GM23338 (cell line): ENCODE measurements around the gene APP. TPM values are rescaled to one million over a fixed set of nuclear protein-coding genes. Genes with fewer than 3 reads are reported as not detected.

Experiments
- ATAC-seq: fragments of 200-7000 bp; cut with Tn5 transposase; 3 replicates; pipeline ENCODE4 v1.9.1; 2020
- DNase-seq: peaks from one replicate; pipeline ENCODE4 v3.0.0-alpha.2; 2015; ENCODE audit warnings: low spot score
- H2AFZ ChIP-seq: fragments of 200-600 bp; sonication (generic); 2 replicates; pipeline ENCODE4 v1.8.0; 2016; ENCODE audit warnings: antibody characterized with exemption, mild to moderate bottlenecking, moderate library complexity
- H3F3A ChIP-seq: fragments of 200-600 bp; sonication (generic); replicated peaks from 2 replicates; pipeline ENCODE4 v1.8.0; 2017; ENCODE audit warnings: antibody characterized with exemption, mixed run types, low read depth
- H3K27ac ChIP-seq: fragments of 200-600 bp; sonication (generic); 2 replicates; pipeline ENCODE4 v1.6.1; 2016; ENCODE audit warnings: low read depth
- H3K27me3 ChIP-seq: fragments of 200-600 bp; sonication (generic); 2 replicates; pipeline ENCODE4 v1.8.0; 2016; ENCODE audit warnings: mild to moderate bottlenecking, mixed run types, moderate library complexity; ENCODE audit not compliant: insufficient read depth
- H3K36me3 ChIP-seq: fragments of 200-600 bp; sonication (generic); 2 replicates; pipeline ENCODE4 v1.8.0; 2016; ENCODE audit warnings: mild to moderate bottlenecking; ENCODE audit not compliant: insufficient read depth
- H3K4me1 ChIP-seq: fragments of 200-600 bp; sonication (generic); 2 replicates; pipeline ENCODE4 v1.8.0; 2016; ENCODE audit warnings: mild to moderate bottlenecking, moderate library complexity; ENCODE audit not compliant: insufficient read depth
- H3K4me2 ChIP-seq: fragments of 200-600 bp; sonication (generic); 2 replicates; pipeline ENCODE4 v1.7.1; 2017; ENCODE audit warnings: mixed run types
- H3K4me3 ChIP-seq: fragments of 200-600 bp; sonication (generic); 2 replicates; pipeline ENCODE4 v1.6.1; 2016; ENCODE audit warnings: mixed run types
- H3K79me2 ChIP-seq: fragments of 200-600 bp; sonication (generic); replicated peaks from 2 replicates; pipeline ENCODE4 v1.8.0; 2017; ENCODE audit warnings: mild to moderate bottlenecking; ENCODE audit not compliant: insufficient read depth
- H3K9me2 ChIP-seq: fragments of 200-600 bp; sonication (generic); 2 replicates; pipeline ENCODE4 v1.8.0; 2017; ENCODE audit not compliant: insufficient read depth
- H4K20me1 ChIP-seq: fragments of 200-600 bp; sonication (generic); replicated peaks from 2 replicates; pipeline ENCODE4 v1.8.0; 2017; ENCODE audit warnings: mild to moderate bottlenecking; ENCODE audit not compliant: insufficient read depth
- H3K27ac Mint-ChIP-seq: 2 replicates; pipeline ENCODE4 v1.8.0; 2020; ENCODE audit warnings: inconsistent platforms, mild to moderate bottlenecking, moderate library complexity, mixed read lengths
- H3K27me3 Mint-ChIP-seq: 3 replicates; pipeline ENCODE4 v1.8.0; 2022; ENCODE audit warnings: low read depth, mild to moderate bottlenecking, moderate library complexity, mixed read lengths, inconsistent platforms; ENCODE audit not compliant: insufficient read depth, poor library complexity
- H3K36me3 Mint-ChIP-seq: 3 replicates; pipeline ENCODE4 v1.8.0; 2021; ENCODE audit warnings: low read depth, mild to moderate bottlenecking, inconsistent platforms, moderate library complexity, mixed read lengths
- H3K4me1 Mint-ChIP-seq: 3 replicates; pipeline ENCODE4 v1.8.0; 2020; ENCODE audit warnings: mild to moderate bottlenecking, inconsistent platforms, mixed read lengths
- H3K4me3 Mint-ChIP-seq: 3 replicates; pipeline ENCODE4 v1.8.0; 2021; ENCODE audit warnings: moderate library complexity, mild to moderate bottlenecking, inconsistent platforms, mixed read lengths
- H3K9me3 Mint-ChIP-seq: 3 replicates; pipeline ENCODE4 v1.8.0; 2020; ENCODE audit warnings: moderate library complexity, mild to moderate bottlenecking, inconsistent platforms, mixed read lengths
- CTCF ChIP-seq, 2 experiments: fragments of 200-600 bp in 1 of 2; sonication (generic) in 1 of 2; conservative IDR thresholded peaks; 2 replicates each; pipeline versions ENCODE4 v1.5.1 to v1.6.1; 2016 to 2017; ENCODE audit warnings: antibody characterized with exemption in 2 of 2, low read depth in 2 of 2, mild to moderate bottlenecking in 2 of 2, moderate library complexity in 1 of 2
- EZH2phosphoT487 ChIP-seq: fragments of 200-600 bp; sonication (generic); IDR thresholded peaks from one replicate; pipeline ENCODE4 v1.8.1; 2018; ENCODE audit warnings: antibody characterized with exemption; ENCODE audit not compliant: unreplicated experiment
- NANOG ChIP-seq: IDR thresholded peaks from 2 replicates; pipeline ENCODE4 v1.6.1; 2016; ENCODE audit warnings: antibody characterized with exemption, borderline replicate concordance
- POLR2AphosphoS5 ChIP-seq: IDR thresholded peaks from 2 replicates; pipeline ENCODE4 v1.6.1; 2016; ENCODE audit warnings: antibody characterized with exemption, low read depth
- STAT1 ChIP-seq: IDR thresholded peaks from one replicate; pipeline ENCODE4 v1.6.1; 2016; ENCODE audit warnings: antibody characterized with exemption; ENCODE audit not compliant: unreplicated experiment
- ZNF462 ChIP-seq: fragments of 250-450 bp; sonication (Bioruptor Pico); IDR thresholded peaks from 2 replicates; pipeline ENCODE4 v1.5.0; 2020; ENCODE audit warnings: mild to moderate bottlenecking, moderate library complexity
- polyA plus RNA-seq: library from polyadenylated mRNA; unstranded; fragments of >200 nt; fragmentation: Nextera tagmentation; extraction: Ambion mirVana; gene quantifications from 2 replicates; pipeline ENCODE4 v1.2.1, GENCODE V29; 2016
- total RNA-seq: library from RNA; depleted of rRNA; stranded (reverse); fragments of >200 nt; shearing (Covaris generic); gene quantifications from 2 replicates; pipeline ENCODE4 v1.2.3, GENCODE V29; 2014

APP gene
- total and polyA plus RNA-seq, 2 experiments from 2014 or later = 69.4 to 444 TPM

GRCh38 chr21:26130249-26130881 is 40.2 kb downstream of the APP start (continued):
- TF ChIP-seq ZNF462 (CRISPR knock-in tag) (no peak), EZH2phosphoT487 (no peak), STAT1 (no peak), CTCF (conservative IDR thresholded peaks at IDR 0.05; ENCODE audit: low read depth in 2 of 2) (no peak), POLR2AphosphoS5 (no peak), NANOG (no peak)

- no peaks in the 10 kb centered on the region for H3K9me3 Mint-ChIP-seq
- Histone ChIP-seq H3K4me1 (peaks cover 75% of the 10 kb centered on the region), H3K36me3 (no peaks in the 10 kb centered on the region), H3K4me2 (no peak overlapping the region; the same call in 1 of the 2 replicates), H3K27me3 (no peaks in the 10 kb centered on the region), H3K4me3 (no peak overlapping the region), H3K27ac (no peak overlapping the region), H3K79me2 (peaks cover 100% of the 10 kb centered on the region), H4K20me1 (peaks cover 62% of the 10 kb centered on the region), H2AFZ (no peak overlapping the region), H3K9me2 (no peaks in the 10 kb centered on the region), H3F3A (no peaks in the 10 kb centered on the region)
- H3K4me3 Mint-ChIP-seq = no peak overlapping the region
- no peak for DNase-seq
- H3K27me3 Mint-ChIP-seq = peaks cover 2% of the 10 kb centered on the region
- ATAC-seq = no peak
- H3K27ac Mint-ChIP-seq = no peak overlapping the region
- no peaks in the 10 kb centered on the region for H3K36me3 Mint-ChIP-seq
- peaks cover 74% of the 10 kb centered on the region for H3K4me1 Mint-ChIP-seq
- TF ChIP-seq NANOG (no peak), CTCF (conservative IDR thresholded peaks at IDR 0.05; ENCODE audit: low read depth in 2 of 2) (no peak), STAT1 (no peak), POLR2AphosphoS5 (no peak)
Measured at GRCh38 chr21:26127918-26128317, 42.7 kb downstream of the APP start.
